Left renal cortex interstitium (tissue), 4 donors: Measurements from ENCODE around the gene ENTHD1. TPM values are rescaled to one million over a fixed set of nuclear protein-coding genes. Genes with fewer than 3 reads are reported as not detected.
"Not testable (repeated sequence)": the region's sequence is repeated elsewhere in the genome, so short reads cannot be mapped to it uniquely, and the experiment has no call there.

Experiments used
- DNase-seq, 4 donors: peaks; one replicate each; pipeline ENCODE4 v3.0.0-alpha.2; 2013; ENCODE audit warnings: low read depth in 4 of 4, low spot score in 2 of 4, missing footprints in 1 of 4
- polyA plus RNA-seq, 4 donors: library from polyadenylated mRNA; unstranded; fragments of 120-200 nt; gene quantifications; one replicate each; pipeline ENCODE4 v1.2.1, GENCODE V29; 2013; ENCODE audit not compliant: insufficient read length in 4 of 4

ENTHD1 gene
- polyA plus RNA-seq, 4 donors = not detected

DNA sequence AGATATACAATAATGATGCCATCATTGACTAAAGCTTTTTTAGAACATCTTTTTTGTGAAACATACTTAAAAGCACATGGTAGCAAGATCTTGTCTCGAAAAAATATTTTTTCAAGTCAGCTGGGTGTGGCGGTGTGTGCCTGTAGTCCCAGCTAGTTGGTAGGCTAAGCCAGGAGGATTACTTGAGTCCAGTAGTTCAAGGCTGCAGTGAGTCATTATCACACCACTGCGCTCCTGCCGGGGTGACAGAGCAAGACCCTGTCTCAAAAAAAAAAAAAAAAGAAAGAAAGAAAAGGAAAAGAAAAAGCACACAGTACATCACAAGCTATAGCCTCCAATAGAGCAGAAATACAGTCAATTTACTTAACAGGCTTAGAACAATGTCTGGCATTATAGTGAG, 37.0 kb downstream of the ENTHD1 start:
- no peak for DNase-seq

DNA sequence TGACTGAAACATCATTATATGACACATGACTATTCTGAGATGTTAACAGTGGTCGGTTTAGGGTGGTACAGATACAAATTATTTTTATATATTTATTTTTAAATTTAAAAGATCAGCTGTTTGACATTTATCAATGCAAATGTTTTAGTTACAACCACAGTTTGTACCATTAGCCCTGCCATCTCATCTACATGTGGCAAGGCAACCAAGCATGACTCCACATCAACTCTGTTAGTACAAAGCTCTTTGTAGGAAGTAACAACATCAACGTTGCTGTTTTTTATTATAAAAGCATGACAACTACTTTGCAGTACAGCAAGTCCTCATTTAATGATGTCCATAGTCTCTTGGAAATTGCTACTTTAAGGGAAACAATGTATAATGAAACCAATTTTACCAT, 40.8 kb downstream of the ENTHD1 start:
- DNase-seq = no peak

DNA sequence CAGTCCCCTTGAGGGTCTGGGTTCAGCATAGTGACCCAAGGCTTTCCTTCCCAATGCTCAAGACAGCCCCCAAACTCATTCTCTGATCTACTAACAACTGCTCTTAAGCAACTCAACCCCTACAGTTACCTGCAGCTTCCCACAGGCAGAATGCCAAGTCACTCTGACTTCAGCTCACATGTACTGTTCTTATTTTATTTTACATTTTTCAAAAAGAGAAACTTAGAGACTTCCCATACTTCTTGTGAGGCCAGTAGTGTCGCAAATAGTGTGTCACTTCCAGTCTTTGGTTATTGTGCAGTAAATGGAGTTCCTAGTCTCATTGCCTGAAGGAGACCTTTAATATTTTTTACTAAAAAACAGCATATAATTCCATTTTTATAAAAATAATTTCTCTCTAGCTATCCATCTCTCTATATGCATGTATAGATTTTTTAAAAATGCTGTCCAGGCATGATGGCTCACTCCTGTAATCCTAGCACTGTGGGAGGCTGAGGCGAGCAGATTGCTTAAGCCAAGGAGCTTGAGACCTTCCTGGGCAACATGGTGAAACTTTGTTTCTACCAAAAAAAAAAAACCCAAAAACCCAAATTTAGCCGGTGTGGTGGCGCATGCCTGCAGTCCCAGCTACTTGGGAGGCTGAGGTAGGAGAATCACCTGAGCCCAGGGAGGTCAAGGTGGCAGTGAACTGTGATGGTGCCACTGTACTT, 41.8 kb downstream of the ENTHD1 start:
- DNase-seq = no peak

DNA sequence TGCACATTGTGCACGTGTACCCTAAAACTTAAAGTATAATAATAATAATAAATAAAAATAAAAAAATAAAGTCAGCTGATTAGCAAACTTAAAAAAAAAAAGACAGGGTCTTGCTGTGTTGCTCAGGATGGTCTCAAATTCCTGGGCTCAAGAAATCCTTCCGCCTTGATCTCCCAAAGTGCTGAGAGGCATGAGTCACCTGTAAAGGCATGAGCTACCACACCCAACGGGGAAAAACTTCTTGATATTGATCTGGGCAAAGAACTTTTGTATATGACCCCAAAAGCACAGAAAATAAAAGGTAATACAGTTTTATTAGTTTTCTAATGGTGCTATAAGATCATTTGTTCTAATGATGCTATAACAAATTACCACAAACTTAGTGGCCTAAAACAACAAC, 46.1 kb downstream of the ENTHD1 start:
- DNase-seq = no peak

DNA sequence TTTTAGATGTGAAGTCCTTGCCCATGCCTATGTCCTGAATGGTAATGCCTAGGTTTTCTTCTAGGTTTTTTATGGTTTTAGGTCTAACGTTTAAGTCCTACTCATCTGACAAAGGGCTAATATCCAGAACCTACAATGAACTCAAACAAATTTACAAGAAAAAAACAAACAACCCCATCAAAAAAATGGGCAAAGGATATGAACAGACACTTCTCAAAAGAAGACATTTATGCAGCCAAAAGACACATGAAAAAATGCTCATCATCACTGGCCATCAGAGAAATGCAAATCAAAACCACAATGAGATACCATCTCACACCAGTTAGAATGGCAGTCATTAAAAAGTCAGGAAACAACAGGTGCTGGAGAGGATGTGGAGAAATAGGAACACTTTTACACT, 47.0 kb downstream of the ENTHD1 start:
- not testable (repeated sequence) for DNase-seq

DNA sequence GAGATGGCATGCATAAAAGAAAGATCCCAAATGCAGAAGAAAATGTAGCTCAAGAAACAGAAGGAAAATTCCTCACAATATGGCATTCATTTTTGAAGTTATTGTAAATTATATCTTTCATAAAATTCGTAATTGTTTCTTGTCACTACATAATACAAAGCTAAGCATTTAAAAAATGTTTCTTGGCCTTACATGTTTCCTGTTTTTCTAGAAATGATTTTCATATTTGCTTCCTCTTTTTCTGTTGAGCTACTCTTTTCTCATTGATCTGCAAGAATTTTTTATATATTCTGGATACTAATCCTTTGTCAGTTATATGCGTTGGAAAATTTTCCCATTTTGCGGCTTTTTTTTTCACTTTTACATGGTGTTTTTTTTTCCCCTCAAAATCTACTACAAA, 48.0 kb downstream of the ENTHD1 start:
- no peak for DNase-seq

DNA sequence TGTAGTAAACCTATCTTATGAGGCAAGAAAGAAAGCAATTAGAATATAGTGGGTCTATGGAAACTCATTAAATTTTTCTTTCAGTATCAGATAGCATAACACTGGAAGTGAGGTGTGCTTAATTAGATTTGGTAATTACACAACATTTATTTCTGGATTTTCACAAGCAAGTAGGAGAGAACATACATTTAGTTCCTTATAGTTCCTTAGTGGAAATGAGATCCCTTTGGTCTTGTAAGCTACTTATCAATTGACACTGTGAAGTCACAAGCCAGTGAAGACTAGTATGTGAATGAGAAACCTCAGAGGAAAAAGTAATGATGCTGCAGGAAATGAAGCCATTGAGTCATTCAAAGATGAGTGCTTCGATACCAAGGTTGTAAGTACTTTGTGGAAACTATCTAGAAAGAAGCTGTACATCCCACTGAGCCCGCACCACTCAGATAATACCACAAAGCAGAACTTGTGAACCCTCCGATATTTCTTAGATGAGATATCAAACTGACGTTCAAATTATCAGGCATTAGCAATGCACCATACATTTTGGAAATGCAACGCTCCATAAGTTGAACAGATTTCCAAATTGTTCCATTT, 53.5 kb downstream of the ENTHD1 start:
- DNase-seq = no peak

DNA sequence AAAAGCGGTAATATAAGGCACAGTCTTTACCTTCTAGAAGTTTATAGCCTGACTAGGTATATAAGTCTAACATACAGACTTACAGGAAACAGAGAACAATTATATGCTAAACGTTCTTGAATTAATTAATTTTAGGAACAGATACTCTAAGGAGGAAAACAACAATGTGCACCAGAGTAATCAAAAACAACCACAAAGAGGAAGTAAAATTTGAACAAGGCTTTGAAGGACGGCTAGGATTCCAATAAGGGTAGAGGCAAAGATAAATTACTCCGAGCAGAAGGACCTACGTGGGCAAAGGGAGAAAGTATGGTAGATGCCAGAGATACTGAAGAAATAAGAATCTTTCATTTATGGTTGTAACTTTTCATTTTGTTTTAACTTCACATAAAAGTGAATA, 54.4 kb downstream of the ENTHD1 start:
- no peak for DNase-seq

DNA sequence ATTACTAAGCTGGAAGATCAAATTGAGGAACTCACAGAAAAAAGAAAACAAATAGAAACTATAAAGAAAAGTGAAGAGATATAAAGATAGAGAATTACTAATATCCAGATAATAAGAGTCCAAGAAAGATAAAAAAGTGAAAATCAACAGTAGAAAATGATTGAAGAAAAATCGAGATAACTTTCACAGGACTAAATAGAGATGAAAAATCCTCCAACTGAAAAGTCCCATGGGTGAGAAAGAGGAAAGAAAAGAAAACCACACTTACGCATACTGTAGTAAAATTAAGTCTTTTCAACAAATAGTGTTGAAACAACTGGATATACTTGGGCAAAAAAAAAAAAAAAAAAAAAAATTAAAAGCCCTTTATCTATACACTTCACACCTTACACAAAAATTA, 60.0 kb downstream of the ENTHD1 start:
- DNase-seq = no peak

DNA sequence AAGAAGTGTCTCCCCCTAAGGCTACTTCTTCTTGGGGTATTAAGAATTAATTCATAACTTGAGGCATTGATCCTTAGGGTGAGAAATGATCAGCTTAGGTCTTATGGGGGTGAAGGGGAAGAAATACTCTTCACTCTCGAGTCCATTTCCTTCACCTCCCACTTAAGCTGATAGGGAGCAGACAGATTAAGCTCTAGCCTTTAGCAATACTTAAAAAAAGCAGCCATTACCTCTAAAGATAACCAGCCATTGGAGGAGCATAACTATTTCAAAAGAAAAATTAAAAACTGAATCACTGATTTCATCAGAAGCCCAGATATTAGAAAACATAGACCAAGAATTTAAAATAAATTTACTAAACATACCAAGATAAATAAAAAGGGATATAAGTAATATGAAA, 60.5 kb downstream of the ENTHD1 start:
- DNase-seq = no peak

DNA sequence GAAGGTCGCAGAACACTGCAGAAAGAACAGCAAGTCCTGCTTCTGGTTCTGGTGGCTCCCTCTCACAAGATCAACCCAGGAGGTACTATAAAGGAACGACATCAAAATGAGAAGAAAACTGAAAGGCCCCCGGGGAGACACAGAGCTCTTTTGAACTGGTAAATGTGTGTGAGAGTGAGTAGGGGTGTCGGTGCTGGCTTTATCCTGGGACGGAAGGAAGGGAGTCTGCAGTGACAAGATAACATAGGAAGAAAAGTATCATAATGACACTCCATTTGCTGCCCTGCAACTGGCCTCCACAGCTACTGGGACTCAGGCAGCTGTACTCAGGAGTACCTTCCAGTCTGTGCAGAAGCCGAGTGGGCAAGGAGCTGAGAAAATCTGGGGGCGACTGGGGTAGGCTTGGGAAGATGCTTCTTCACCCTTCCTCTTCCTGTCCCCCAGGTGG, 60.9 kb downstream of the ENTHD1 start:
- no peak for DNase-seq

DNA sequence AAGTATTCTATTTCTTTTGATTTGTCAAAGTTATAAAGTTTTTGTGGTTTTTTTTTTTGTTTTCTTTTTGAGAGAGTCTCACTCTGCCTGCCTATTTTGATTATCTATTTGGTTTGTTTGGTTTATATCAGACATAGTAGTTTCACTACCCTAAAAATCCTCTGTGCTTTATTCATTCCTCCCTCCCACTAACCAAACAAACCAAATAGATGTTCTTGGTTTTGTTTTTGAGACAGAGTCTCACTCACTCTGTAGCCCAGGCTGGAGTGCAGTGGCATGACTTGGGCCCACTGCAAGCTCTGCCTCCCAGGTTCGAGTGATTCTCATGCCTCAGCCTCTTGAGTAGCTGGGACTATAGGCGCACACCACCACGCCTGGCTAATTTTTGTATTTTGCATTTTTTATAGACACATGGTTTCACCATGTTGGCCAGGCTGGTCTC, 67.9 kb downstream of the ENTHD1 start:
- DNase-seq = no peak

DNA sequence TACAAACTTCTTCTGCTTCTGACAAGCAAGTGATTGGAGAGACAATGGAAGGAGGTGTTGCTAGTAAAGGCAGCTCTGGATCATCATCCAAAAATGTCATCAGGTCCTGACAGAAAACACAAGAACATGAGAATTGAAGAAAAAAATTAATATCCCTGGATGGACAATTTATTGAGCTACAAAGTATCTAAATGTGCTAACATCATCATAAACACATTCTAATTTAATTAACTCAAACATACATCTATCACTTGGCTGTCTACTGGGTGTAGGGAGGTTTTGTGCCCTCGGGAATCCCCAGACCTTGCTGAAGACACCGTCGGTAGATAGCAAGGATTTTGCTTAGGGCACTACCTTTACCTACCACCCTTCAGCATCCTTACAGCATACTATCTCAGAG, 72.6 kb downstream of the ENTHD1 start:
- no peak for DNase-seq

DNA sequence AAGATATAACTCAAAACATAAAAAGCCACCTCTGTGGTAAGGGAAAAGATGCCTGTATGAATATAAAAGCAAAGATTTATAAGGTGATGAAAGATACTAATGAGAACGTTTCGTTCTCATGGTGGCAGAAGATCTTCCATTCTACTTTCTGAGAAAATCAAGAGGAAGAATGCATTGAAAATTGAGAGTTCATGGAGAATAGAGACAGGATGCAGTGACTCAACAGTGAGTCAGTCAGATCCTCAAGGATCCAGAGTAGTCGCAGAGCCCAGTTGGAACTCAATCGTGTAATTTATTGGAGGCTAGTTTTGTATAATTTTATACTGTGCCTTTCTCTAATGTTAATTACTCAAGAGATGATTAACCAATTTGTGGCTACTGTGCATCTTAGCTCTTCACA, 73.3 kb downstream of the ENTHD1 start:
- no peak for DNase-seq

DNA sequence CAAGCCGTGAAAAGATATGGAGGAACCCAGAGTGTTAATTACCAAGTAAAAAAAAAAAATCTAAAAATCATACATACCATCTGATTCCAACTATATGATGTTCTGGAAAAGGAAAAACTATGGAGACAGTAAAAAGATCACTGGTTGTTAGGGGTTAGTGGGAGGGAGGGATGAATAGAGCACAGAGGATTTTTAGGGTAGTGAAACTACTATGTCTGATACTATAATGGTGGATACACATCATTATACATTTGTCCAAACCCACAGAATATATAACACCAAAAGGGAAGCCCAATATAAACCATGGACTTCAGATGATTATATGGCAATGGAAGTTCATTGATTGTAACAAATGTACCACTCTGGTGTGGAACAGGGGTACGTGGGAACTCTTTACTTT, 74.1 kb downstream of the ENTHD1 start:
- DNase-seq = no peak

DNA sequence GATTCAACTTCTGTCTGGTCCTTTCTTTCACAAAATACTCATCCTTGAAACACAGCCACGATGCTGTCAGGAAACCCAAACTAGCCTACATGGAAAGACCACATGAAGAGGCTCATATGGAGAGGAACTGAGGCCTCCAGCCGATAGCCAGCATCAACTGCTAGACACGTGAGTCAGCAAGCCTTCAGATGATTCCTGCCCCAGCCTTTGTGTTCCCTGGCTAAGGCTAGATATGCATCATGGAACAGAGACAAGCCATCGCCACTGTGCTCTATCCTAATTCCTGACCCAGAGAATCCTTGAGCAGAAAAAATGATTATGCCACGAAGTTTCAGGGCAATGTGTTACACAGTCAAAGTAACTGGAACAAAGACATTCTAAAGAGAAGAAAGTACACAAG, 75.5 kb downstream of the ENTHD1 start:
- no peak for DNase-seq

DNA sequence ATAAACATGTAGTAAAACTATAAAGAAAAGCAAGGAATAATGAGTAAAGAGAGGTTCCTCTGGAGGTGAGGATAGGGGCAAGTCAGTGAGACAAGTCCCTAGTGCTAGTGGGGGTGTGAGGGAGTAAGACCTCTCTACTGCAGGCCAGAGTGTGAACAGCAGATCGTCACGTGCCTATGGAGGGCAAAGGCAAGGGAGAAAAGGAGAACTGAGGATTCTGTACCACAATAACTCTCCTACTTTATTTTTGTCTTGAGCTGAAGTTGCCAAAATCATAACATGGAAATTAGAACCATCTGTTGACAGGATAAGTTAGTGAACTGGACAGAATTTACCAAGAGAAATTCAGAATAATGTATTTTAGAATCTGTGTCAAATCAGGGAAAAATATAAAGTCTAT, 77.6 kb downstream of the ENTHD1 start:
- no peak for DNase-seq

DNA sequence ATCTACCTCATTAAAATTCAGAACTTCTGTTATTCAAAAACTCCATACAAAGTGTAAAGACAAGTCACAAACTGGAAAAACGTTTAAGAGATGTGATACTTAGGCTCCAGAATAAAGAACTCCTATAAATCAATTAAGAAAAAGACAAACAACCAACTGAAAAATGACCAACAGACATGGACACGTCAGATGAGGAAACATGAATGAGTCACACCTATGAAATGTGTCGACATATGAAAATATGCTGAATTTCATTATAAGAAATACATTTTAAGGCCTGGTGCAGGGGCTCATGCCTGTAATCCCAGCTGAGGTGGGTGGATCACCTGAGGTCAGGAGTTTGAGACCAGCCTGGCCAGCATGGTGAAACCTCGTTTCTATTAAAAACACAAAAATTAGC, 78.7 kb downstream of the ENTHD1 start:
- DNase-seq = no peak

DNA sequence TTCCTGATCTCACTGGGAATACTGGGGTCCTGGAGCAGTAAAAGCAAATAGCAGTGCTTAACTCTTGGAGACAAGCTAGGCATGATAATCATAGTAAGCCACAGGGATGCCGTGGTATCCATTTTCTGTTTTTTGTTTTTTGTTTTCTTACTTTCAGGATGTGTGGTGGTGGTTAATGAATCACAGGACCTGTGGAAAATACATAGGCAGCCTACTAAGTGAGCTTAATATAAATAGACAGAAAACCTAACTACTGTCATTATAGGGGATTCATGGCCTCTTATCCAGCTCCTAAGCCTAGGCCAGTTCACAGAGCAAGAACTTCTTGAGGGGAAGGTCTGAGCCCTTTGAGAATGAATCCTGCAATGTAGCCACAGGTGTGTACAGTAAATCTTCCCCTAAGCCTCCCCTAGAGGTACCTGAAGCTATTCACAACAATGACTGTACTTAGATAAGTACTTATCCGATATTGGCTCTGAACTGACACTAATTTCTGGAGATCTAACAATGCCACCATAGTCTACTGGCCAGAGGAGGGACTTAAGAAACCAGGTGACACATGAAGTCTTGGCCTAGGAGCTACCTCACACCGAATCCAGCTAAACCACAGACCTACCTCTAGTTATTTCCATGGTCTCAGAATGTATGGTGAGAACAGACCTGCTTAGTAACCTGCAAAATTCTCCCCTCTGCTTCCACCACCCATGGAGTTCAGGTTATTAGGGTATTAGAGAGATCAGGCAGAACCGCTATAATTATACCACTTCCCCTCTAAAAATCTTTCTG, 83.6 kb downstream of the ENTHD1 start:
- no peak for DNase-seq

DNA sequence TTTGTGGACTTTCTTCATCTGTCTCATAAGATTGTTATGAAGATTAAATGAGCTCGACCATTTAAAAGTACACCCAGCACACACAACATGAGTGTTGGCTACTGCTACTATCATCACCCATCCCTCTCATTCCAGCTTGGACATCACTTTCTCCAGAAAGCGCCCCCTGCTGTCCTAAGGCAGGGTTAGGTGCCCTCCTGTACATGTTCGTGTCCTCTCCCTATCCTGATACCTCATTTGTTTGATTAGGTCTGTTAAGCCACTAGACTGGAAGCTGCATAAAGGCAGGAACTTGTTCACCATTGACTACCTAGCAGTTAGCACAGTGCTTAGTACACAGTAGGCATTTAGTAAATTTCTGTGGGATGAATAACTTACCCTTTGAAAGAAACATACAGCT, 85.5 kb downstream of the ENTHD1 start:
- DNase-seq = no peak

DNA sequence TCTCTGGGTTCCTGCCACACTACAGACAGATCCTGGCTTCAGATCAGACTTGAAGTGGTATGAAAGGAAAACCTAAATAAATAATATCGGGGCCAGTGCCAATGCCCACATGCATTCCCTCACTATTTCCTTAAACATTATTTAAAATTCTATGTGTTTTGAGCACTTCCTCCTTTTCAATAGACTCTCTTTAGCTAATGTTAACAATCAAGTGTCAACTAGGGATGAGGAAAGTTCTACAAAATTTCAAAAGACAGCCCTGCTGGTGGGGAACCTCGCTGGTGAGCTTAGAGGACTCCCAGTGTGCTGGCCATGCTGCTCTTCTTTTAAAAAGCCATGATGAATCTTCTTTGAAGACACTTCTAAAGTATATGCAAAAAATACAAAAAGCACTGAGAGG, 87.5 kb downstream of the ENTHD1 start:
- no peak for DNase-seq

DNA sequence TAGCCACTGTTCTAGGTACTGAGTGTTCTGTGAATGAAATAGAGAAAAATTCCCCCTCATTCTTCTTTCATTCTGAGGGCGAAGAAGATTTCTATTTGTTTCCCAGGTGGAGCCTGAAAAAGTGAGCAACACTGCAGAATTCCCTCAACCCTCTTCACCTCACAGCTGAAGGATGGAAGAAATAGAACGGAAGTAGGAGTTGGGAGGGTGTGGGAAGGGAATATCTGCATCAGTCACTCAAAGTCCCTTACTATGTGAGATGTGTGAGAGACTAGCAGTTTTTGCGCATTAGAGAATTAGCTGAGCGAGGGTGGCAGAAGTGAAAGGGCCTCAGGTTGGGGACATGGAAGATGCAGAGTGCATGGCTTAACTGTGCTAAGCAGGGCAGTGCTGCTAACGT, 88.4 kb downstream of the ENTHD1 start:
- no peak for DNase-seq
